Forelimb muscle (tissue), 1 donor: Measurements from ENCODE around the gene PHKA2. TPM values are rescaled to one million over a fixed set of nuclear protein-coding genes. Genes with fewer than 3 reads are reported as not detected.

ENCODE experiments used
- DNase-seq: peaks from one replicate; pipeline ENCODE4 v3.0.0-alpha.2; 2013; ENCODE audit warnings: low read depth
- polyA plus RNA-seq: library from polyadenylated mRNA; unstranded; fragments of 120-200 nt; gene quantifications from one replicate; pipeline ENCODE4 v1.2.1, GENCODE V29; 2013; ENCODE audit not compliant: insufficient read length

Gene PHKA2
- polyA plus RNA-seq, 1 donor, result 22.7 TPM

GRCh38 chrX:18934708-18935107, 49.2 kb downstream of the PHKA2 start:
- no peak for DNase-seq

DNA sequence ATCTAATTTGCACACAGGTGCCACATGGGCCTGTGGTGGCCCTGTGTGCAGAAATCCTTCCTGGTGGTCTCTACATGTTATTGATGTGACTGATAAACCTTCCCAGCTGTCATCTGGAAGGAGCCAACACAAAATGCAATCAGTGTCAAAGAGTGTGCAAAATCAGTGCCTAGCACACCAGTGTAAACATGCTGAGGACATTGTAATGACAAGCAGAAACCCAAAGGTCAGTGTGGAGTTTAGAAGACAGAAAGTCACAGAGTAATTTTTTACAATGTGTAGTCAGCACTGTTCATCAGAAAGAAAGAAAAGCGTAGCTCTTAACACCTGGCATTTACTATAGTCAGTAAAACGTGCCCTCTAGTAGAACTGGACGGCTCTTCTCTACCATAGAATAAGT, 50.3 kb downstream of the PHKA2 start:
- no peak for DNase-seq

DNA sequence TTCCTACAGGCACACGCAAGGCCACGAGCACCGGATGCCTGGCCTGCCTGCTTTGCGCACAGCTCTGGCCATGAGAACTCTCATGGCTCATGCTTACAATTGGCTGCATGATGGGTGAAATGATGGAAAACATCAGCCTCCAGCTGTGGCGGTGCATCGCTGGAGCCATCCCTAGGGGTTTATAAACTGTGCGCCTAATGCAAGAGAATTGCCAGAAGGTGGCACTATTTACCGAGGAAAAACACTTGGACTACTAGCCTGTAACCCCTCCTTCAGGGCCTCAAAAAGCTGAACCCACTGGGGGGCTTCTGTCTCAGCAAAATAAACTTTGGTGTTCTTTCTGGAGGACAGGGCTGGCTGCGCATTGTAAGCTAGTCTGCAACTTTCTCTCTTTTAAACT, 51.9 kb downstream of the PHKA2 start:
- no peak for DNase-seq

DNA sequence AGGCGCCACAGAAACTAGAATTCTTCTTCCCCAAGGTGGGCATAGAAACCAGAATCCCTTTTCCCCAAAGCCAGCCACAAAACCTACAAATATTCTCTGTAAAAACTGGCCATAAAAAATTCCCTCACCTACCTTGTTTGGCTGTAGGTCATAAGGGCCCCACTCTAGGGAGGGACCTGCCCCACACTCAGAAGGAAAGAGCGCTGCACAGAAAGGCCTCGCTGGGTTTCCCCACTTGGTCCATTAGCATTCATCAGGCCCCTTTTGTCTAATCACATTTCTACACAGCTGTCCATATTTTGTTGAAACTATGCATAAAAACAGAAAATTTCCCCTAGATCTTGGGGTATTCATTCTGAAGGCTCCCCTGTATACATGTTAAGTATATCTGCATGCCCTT, 54.1 kb downstream of the PHKA2 start:
- no peak for DNase-seq

DNA sequence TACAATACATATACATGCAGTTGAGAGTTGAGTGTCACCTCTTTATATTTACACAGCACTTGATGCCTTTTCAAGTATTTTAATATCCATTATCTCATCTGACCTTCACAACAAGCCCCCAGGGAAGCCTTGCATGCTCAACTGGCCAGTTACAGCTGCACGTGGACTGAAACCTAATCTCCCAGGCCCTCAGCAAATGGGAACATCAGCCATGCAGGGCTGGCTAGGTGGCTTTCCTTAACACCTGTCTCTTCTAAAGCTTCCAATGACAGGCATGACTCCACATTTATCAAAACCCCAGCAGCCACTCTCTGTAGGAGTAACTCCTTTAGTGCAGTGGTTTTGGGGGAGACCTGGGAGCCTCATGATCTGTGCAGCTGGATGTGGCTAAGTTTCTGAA, 56.4 kb downstream of the PHKA2 start:
- DNase-seq, result no peak

DNA sequence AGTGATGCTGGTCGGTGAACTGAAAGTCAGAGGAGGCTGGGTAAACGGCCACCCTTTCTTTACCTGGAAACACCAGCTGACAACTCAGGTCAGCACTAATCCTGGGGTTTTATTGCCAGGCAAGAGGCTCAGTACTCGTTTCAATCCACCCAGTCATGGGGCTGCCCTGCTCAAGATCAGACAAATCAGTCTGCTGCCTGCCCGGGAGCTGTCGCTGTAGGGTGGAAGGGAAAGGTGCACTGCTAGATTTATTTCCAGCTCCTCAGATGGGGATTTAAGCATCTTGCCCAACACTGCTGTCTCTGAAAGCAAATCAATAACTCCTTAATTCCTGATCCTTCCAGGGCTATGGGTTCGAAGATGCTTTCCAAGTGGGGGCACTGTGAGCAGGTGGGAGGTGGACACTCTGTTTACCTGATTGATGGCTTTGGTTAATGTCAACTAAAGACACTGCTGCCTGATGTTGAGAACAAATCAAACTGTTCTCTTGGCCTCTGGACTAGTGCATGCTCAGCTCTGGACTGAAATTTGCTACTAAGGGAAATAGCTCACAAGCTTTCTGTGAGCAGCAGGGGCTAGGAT, 59.3 kb downstream of the PHKA2 start:
- no peak for DNase-seq

DNA sequence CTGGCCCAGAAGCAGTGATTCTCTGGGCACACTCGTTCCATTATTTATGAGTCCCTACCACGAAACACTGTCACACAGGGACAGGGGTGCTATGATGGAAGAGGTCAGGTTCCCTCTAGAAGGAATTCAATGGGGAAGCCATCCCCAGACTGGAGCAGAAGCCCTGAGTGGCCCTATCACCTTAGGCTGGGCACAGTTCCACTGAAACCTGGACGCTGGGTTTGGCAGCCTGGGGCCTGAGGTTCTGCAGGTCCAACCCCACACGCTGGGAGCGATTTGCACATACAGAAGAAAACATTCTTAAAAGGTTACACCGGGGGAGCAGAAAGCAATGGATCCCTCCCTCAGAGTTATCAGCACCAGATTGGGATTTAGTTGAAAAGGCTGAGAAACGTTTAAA, 63.3 kb downstream of the PHKA2 start:
- no peak for DNase-seq

DNA sequence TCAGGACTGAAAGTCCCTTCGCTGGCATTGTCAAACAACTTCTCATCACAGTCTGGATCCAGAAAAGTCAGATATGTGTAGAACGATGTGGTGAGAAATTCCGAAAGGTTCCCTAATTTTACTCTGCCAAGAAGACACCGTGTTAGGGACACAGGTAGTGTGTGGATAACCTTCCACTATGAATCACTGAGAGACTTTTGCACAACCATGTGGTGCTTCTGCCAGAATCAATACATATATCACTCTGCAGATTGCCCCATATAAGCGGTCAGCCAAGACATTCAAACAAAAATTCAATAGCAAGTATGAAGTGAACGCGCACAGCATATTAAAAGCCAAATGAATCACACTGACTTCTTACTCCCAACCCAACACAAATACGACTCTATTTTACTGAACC, 63.8 kb downstream of the PHKA2 start:
- DNase-seq, result no peak

DNA sequence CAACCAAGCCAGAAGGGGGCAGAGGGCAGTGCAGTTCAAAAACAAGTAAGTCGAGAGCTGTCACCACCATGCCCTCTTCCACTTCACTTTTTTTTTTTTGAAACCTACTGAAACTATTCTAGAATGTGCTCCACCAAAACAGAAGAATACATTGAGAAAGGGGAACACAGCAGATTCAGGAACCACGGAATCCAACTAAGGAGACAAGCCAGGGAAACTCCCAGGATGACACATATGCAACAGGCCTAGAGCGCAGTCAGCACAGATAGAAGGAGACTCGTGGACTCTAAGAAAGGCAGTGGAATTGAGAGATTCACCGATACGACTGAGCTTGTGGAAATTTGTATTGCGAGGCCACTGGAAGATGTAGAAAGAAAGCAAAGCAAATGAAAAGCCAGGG, 66.1 kb downstream of the PHKA2 start:
- no peak for DNase-seq

DNA sequence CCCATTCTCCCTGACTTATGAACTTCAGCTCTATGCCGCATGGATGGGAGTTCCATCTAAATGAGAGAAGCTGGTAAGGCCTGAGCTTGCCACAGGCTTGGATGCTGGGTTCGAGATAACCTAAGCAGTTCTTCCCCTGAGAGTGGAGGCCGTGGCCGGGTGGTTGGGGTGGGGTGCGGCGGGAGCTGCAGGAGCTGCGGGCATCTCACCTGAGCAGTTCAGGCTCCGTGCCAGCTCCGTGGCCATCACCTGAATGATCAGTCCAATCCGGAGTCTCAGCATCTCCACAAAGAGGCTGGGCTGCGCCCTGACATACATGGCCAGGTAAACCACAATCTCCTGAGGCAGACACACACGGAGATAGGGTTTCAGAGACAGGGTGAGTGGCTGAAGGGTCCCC, 77.6 kb downstream of the PHKA2 start:
- no peak for DNase-seq

DNA sequence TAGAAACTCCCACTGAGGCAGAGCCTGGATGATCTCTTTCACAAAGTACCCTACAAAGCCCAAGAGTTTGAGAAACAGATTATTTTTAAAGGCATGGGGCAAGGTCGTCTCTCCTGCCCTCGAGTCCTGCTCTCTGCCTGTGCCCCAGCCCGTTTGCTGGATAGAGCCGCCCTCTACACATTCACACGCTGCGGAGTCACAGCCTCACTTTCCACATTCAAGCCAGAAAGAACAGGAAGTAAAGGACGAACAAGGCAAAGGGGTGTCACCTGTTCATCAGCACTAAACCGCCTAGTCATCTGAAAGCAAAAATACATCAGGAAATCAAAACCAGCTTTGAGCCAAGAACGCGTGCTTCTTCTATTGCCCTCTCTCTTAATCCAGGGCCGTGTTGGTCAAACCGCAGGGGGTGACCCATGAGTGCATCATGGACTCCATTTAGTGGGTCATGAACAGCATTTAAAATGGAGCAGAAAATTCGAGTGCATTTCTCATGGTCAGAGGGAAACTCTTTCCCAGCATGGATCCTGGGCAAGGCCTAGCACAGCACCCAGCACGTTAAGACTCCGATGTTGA, 83.4 kb downstream of the PHKA2 start:
- no peak for DNase-seq

DNA sequence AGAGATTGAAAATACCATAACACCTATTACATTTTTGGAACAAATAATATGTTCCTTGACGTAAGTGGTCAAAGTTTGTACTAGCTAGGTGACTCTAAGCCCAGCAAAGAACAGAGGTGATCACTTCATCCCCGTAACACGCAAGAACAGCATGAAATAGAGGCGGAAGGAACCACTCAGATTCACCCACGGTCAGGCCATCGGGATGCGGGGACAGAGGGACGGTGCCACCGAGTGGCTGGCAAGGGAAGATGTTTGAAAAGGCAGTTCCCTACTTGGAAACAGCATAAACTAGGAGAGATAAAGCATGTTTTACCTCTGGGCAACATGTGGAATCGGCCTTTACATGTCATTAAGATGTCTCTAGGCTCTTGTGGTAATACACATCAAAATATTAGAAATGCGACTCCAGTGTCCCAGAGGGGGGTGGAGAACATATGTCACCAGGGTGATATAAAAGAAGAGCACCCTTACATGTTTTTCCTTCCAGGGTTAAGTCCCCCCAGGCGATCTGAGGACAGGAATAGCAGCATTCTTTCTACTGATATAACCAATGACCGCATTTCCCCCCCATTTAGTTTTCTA, 84.0 kb downstream of the PHKA2 start:
- DNase-seq, result no peak

GRCh38 chrX:18898492-18898891, 85.4 kb downstream of the PHKA2 start:
- DNase-seq, result no peak

DNA sequence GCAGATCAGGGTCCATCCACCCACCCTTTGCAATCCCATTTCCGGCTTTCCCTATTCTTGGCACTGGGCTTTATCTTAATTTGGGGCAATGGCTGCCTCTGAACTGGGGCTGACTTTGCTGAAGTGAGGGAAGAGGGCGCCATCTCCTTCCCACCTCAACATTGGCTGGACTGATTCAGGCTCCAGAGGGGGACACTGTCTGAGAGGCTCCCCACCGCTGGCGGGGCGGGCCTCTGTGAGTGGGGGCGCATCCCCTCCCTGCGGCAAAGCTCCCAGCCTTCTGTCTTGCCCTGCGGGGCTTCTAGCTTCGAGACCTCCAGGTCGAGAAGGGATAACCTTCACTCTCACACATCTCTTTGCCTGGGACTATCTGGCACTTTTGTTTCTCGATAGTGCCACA, 85.8 kb downstream of the PHKA2 start:
- DNase-seq, result no peak

DNA sequence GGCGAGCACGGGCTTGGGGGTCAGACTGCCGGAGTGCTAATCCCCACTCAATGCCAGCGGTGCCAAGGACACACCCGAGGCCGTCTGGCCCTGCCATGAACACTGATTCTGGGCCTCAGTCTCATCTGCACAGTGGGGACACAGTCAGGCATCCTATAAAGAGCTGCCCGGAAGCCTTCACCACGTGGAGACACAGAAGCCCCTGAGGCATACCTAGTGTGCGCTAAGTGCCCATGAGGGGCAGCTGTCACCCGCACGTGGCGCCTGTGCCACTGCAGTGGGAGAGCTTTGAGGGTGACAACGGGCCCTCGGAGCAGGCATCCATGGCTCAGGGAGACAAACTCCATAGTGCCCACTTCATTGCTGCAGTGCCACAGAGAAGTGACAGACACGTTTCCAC, 86.3 kb downstream of the PHKA2 start:
- no peak for DNase-seq

- no peak for DNase-seq
Measured at GRCh38 chrX:18896680-18897544, 87.0 kb downstream of the PHKA2 start.

DNA sequence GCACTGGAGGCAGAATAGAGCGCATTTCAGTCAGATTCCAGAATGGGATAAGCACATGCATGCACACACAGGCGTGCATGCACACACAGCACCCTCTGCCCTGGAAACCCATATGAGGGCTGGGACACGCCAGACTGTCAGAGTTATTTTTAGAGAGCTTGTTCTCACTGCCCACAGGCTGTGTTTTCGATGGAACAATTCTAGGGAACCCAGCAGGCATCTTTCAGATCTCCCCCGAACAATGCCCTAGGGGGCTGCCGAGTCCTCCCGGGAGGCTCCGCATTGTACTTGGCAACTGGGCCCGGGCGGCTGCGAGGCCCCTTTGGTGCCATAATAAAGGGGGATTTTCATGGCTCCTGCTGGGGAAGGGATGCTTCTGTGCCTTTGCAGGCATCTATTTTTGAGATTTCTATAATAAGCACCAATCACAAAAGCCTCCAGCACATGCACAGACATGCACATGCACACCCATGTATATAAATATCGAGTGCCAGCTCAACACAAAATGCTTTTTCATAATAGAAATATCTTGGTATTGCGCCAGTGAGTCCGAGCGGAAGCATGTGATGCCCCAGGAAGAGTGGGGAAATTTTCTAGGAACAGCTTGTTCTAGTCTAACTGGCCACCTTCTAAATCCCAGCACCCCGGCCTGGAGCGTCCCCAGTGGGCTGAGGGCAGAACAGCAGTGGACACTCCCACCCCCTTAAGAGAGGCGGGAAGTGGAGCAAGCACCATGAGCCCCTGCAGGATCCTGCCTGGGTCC, 88.5 kb downstream of the PHKA2 start:
- DNase-seq, result no peak

DNA sequence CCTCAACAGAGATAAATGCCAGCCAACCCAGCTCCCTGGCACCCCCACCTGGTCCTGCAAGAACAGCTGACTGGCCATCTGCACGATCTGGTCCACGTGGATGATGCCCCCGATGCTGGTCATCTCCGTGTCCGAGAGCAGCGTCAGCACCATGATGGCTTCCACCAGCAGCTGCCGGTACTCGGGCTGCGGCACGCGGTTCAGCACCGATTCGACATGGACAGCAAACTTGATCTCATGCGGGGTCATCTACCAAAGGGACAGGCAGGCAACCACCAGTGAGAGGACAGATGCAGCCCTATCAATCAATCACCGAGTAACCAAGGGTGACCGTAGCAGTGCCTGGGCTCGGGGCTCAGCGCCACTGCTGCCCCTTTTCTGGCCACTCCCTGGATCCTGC, 89.8 kb downstream of the PHKA2 start:
- DNase-seq, result no peak

GRCh38 chrX:18893536-18893935, 90.4 kb downstream of the PHKA2 start:
- no peak for DNase-seq

DNA sequence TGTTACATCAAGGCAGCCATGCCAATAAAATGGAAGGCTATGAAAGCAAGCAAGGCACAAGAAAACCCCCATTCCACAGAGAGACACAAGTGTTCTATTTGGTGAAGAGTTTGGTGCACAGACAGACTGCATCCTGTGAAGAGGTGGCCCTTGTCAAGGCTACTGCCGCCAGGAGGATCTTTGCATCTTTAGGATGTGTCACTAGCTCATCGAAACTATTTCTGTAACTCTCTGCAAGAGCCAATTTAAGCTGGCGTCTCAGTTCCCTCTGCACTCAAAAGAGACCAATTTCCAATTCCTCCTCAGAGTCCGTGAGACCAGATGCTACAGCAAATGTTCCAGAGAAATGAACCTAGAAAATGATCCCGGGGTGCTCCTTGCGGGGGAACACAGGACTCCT, 91.0 kb downstream of the PHKA2 start:
- no peak for DNase-seq

- DNase-seq, result no peak
Measured at GRCh38 chrX:18891548-18891945, 92.4 kb downstream of the PHKA2 start.
